ENCODE measurements around the gene SPSB4.

GRCh38 chr3:141060327-141060726, 9.2 kb downstream of the SPSB4 start:
- TF ChIP-seq CTCF (IDR thresholded peaks at IDR 0.05) = no peak
- TF ChIP-seq POLR2A (IDR thresholded peaks at IDR 0.05) = no peak
- no peak for TF ChIP-seq POLR2AphosphoS5 (IDR thresholded peaks at IDR 0.05)
- no peak for TF ChIP-seq EP300 (IDR thresholded peaks at IDR 0.05)
